ENCODE measurements around the gene PDLIM1. TPM values are rescaled to one million over a fixed set of nuclear protein-coding genes. Genes with fewer than 3 reads are reported as not detected.

The PDLIM1 gene
- total RNA-seq, 4 donors from 2014 or later = 25.4 to 74.1 (median 68.5) TPM

GRCh38 chr10:95324436-95325268 is 33.8 kb upstream of the PDLIM1 start:
- 67% methylated on average over 6 to 7 of the region's 11 CpGs for WGBS, 2 donors (ENCODE audit: low coverage in 1 of 2)
- H3K4me1 ChIP-seq = peaks cover 0 to 61% (median 7%) of the 10 kb centered on the region in 3 donors
- no peak for TF ChIP-seq CTCF (IDR thresholded peaks at IDR 0.05)
- TF ChIP-seq POLR2A (IDR thresholded peaks at IDR 0.05) = no peak
- peak; percentile 2 for TF ChIP-seq POLR2AphosphoS5 (IDR thresholded peaks at IDR 0.05)
- no peak for TF ChIP-seq EP300 (IDR thresholded peaks at IDR 0.05)
- H3K4me3 ChIP-seq = no peak overlapping the region
- H3K36me3 ChIP-seq = peaks cover 9 to 99% of the 10 kb centered on the region in 2 donors
- H3K27me3 ChIP-seq = no peaks in the 10 kb centered on the region
- no peak for ATAC-seq
- H3K9me3 ChIP-seq = no peaks in the 10 kb centered on the region
- H3K27ac ChIP-seq = peak overlapping the region in 1 of 4 donors; percentile 6

GRCh38 chr10:95321554-95322301 is 30.9 kb upstream of the PDLIM1 start:
- 79 to 87% methylated on average over 4 to 10 of the region's 10 CpGs for WGBS, 2 donors (ENCODE audit: low coverage in 1 of 2)
- Histone ChIP-seq H3K4me3 (no peak overlapping the region), H3K4me1 (peaks cover 0 to 48% (median 0%) of the 10 kb centered on the region in 3 donors), H3K27ac (peak overlapping the region in 2 of 4 donors; percentile 3 to 9), H3K36me3 (peaks cover 9 to 97% of the 10 kb centered on the region in 2 donors), H3K27me3 (no peaks in the 10 kb centered on the region), H3K9me3 (no peaks in the 10 kb centered on the region)
- TF ChIP-seq CTCF (IDR thresholded peaks at IDR 0.05) (no peak), POLR2AphosphoS5 (IDR thresholded peaks at IDR 0.05) (no peak), POLR2A (IDR thresholded peaks at IDR 0.05) (no peak), EP300 (IDR thresholded peaks at IDR 0.05) (no peak)
- no peak for ATAC-seq

GRCh38 chr10:95319239-95319638 is 28.4 kb upstream of the PDLIM1 start:
- H3K4me1 ChIP-seq = peaks cover 0 to 55% (median 0%) of the 10 kb centered on the region in 3 donors
- H3K36me3 ChIP-seq = peaks cover 9 to 98% of the 10 kb centered on the region in 2 donors
- H3K9me3 ChIP-seq = no peaks in the 10 kb centered on the region
- no peak for ATAC-seq
- H3K27me3 ChIP-seq = no peaks in the 10 kb centered on the region
- TF ChIP-seq POLR2A (IDR thresholded peaks at IDR 0.05) = no peak
- peak; percentile 16 for TF ChIP-seq POLR2AphosphoS5 (IDR thresholded peaks at IDR 0.05)
- no peak for TF ChIP-seq CTCF (IDR thresholded peaks at IDR 0.05)
- no peak overlapping the region for H3K4me3 ChIP-seq
- H3K27ac ChIP-seq = no peak overlapping the region

GRCh38 chr10:95315509-95315908 is 24.7 kb upstream of the PDLIM1 start:
- ATAC-seq = no peak
- no peaks in the 10 kb centered on the region for H3K27me3 ChIP-seq
- peaks cover 0 to 83% of the 10 kb centered on the region in 2 donors for H3K36me3 ChIP-seq
- H3K4me1 ChIP-seq = peaks cover 0 to 79% (median 0%) of the 10 kb centered on the region in 3 donors
- WGBS, 2 donors (ENCODE audit: low coverage in 1 of 2) = 81 to 94% methylated on average over 2 of the region's 2 CpGs
- H3K4me3 ChIP-seq = no peak overlapping the region
- no peaks in the 10 kb centered on the region for H3K9me3 ChIP-seq
- TF ChIP-seq POLR2A (IDR thresholded peaks at IDR 0.05) = no peak
- no peak for TF ChIP-seq POLR2AphosphoS5 (IDR thresholded peaks at IDR 0.05)
- no peak for TF ChIP-seq CTCF (IDR thresholded peaks at IDR 0.05)
- no peak for TF ChIP-seq EP300 (IDR thresholded peaks at IDR 0.05)
- no peak overlapping the region for H3K27ac ChIP-seq
